Body of pancreas (tissue), 4 donors: ENCODE data around the gene D2HGDH.

Experiments used
- CTCF ChIP-seq, 7 experiments: fragments of 450-650 bp in 4 of 7; fragments of 200-600 bp in 3 of 7; sonication (generic) in 3 of 7; IDR thresholded peaks; one replicate each; pipeline ENCODE4 v1.5.1; 2016 to 2019; ENCODE audit warnings: antibody characterized with exemption in 7 of 7
- POLR2A ChIP-seq, 3 donors: fragments of 450-650 bp; IDR thresholded peaks; one replicate each; pipeline ENCODE4 v1.6.1; 2016; ENCODE audit warnings: antibody characterized with exemption in 3 of 3, mild to moderate bottlenecking in 2 of 3

- TF ChIP-seq CTCF (IDR thresholded peaks at IDR 0.05) (no peak), POLR2A (IDR thresholded peaks at IDR 0.05) (no peak)
Measured at GRCh38 chr2:241811201-241811951, 76.9 kb downstream of the D2HGDH start.
